ENCODE measurements around the gene FRMD4A. TPM values are rescaled to one million over a fixed set of nuclear protein-coding genes. Genes with fewer than 3 reads are reported as not detected.
"Not testable (repeated sequence)": the region's sequence is repeated elsewhere in the genome, so short reads cannot be mapped to it uniquely, and the experiment has no call there.

Gene FRMD4A
- total RNA-seq, 1 experiment from 2014 or later = 19.6 TPM

DNA sequence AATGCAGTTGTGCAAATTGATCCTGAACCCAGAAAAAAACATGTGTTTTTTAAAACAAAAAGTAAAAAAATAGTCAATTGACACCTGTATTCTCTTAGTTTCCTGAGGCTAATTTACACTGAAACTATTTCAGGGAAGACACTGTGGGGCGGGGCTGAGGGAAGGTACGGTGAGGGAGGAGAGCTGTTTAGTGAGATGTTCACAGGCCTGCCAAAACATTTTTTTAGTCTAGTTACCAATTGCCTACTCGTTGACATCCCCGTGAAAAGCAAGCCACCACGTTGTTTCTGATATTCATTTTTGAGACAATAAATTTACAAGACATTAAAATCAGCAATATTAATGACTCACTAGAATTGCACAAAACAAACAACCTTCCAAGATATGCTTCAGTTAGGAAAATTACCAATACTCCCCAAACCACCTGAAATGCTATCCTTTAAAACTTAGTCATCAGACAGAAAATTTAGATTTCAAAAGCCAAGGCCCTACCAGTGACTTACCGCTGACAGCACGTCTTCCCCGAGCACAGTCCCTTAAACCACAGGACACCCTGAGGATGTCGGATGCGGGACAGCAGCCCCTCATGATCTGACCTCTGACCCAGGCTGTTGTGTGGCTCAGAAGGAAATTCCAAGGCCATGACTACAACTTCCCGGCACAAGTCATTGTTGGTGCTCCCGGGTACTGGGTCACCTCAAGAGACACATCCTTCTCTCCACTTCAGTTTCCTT lies 464.8 kb downstream of the FRMD4A start:
- no peak overlapping the region for H3K9ac ChIP-seq (ENCODE audit: extremely low read depth, insufficient read length, low read length)
- H4K5ac ChIP-seq (ENCODE audit: insufficient read length, low read depth, low read length) = no peak overlapping the region
- H2AFZ ChIP-seq (ENCODE audit: low read length) = no peak overlapping the region
- peaks cover 28 to 29% of the 10 kb centered on the region in 2 experiments for H3K4me1 Mint-ChIP-seq
- H2BK120ac ChIP-seq (ENCODE audit: low read depth, low read length, poor library complexity, severe bottlenecking) = no peak overlapping the region
- H3K56ac ChIP-seq (ENCODE audit: insufficient read length, low read depth, low read length) = no peak overlapping the region
- H3K27me3 ChIP-seq (ENCODE audit: insufficient read depth, low read length) = no peaks in the 10 kb centered on the region
- no peak overlapping the region for H3K4me2 ChIP-seq (ENCODE audit: insufficient read depth, insufficient read length, low read length)
- peaks cover 3% of the 10 kb centered on the region; the same call in 1 of the 2 replicates for H3K79me2 ChIP-seq (ENCODE audit: insufficient read depth, low read length)
- no peak overlapping the region for H2AK5ac ChIP-seq (ENCODE audit: insufficient read length, low read length)
- H3K9me3 ChIP-seq (ENCODE audit: control insufficient read depth, low read depth, low read length) = no peaks in the 10 kb centered on the region
- H4K91ac ChIP-seq (ENCODE audit: insufficient read length, low read depth, low read length) = no peak overlapping the region
- no peak overlapping the region for H4K8ac ChIP-seq (replicated peaks; ENCODE audit: insufficient read length, low read depth, low read length)
- no CpG with 5 or more reads among the region's 12 CpGs for WGBS (ENCODE audit: extremely low coverage, insufficient read length, low lambda C conversion rate)
- H3K18ac ChIP-seq (ENCODE audit: insufficient read length, low read depth, low read length) = no peak overlapping the region
- H3T11ph ChIP-seq (ENCODE audit: low read length) = no peak overlapping the region
- no peak overlapping the region for H3K4ac ChIP-seq (ENCODE audit: low read depth, low read length)
- H3K9me3 Mint-ChIP-seq = no peaks in the 10 kb centered on the region; a peak in 1 of 5 replicates
- no peak overlapping the region for H2BK5ac ChIP-seq (ENCODE audit: insufficient read length, low read length)
- no peaks in the 10 kb centered on the region for H3K79me1 ChIP-seq (ENCODE audit: insufficient read depth, low read depth, low read length, poor library complexity, severe bottlenecking)
- no peak overlapping the region for H3K23ac ChIP-seq (ENCODE audit: insufficient read length, low read depth, low read length)
- H3K27ac ChIP-seq (ENCODE audit: insufficient read length, low read depth, low read length) = peak overlapping the region; percentile 24
- H2BK15ac ChIP-seq (ENCODE audit: low read depth, low read length) = no peak overlapping the region
- no peak overlapping the region for H2BK12ac ChIP-seq (ENCODE audit: insufficient read length, low read depth, low read length)
- peaks cover 0 to 6% (median 0%) of the 10 kb centered on the region in 3 experiments; a peak in 2 of 7 replicates for H3K36me3 Mint-ChIP-seq (ENCODE audit: insufficient read depth in 1 of 3, low read depth in 3 of 3)
- H3K27ac Mint-ChIP-seq = peak overlapping the region in 2 of 3 experiments; percentile 67 to 91; a peak in 5 of 7 replicates
- TF ChIP-seq, protein P1, sequence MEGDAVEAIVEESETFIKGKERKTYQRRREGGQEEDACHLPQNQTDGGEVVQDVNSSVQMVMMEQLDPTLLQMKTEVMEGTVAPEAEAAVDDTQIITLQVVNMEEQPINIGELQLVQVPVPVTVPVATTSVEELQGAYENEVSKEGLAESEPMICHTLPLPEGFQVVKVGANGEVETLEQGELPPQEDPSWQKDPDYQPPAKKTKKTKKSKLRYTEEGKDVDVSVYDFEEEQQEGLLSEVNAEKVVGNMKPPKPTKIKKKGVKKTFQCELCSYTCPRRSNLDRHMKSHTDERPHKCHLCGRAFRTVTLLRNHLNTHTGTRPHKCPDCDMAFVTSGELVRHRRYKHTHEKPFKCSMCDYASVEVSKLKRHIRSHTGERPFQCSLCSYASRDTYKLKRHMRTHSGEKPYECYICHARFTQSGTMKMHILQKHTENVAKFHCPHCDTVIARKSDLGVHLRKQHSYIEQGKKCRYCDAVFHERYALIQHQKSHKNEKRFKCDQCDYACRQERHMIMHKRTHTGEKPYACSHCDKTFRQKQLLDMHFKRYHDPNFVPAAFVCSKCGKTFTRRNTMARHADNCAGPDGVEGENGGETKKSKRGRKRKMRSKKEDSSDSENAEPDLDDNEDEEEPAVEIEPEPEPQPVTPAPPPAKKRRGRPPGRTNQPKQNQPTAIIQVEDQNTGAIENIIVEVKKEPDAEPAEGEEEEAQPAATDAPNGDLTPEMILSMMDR (conservative IDR thresholded peaks at IDR 0.05) = no peak
- no peaks in the 10 kb centered on the region for H3K27me3 Mint-ChIP-seq (ENCODE audit: low read depth)
- H3K4me3 Mint-ChIP-seq = no peak overlapping the region
- H3K4me1 ChIP-seq (ENCODE audit: insufficient read depth, low read length) = no peaks in the 10 kb centered on the region
- peak; percentile 69 for DNase-seq
- no peaks in the 10 kb centered on the region for H4K20me1 ChIP-seq (ENCODE audit: control insufficient read depth, insufficient read depth, insufficient read length)
- no peak overlapping the region for H2BK20ac ChIP-seq (ENCODE audit: low read depth, low read length, poor library complexity, severe bottlenecking)
- no peak overlapping the region for H3K14ac ChIP-seq (ENCODE audit: insufficient read depth, low read length)
- H3K23me2 ChIP-seq (ENCODE audit: insufficient read length, low read depth, low read length, poor library complexity, severe bottlenecking) = no peaks in the 10 kb centered on the region

DNA sequence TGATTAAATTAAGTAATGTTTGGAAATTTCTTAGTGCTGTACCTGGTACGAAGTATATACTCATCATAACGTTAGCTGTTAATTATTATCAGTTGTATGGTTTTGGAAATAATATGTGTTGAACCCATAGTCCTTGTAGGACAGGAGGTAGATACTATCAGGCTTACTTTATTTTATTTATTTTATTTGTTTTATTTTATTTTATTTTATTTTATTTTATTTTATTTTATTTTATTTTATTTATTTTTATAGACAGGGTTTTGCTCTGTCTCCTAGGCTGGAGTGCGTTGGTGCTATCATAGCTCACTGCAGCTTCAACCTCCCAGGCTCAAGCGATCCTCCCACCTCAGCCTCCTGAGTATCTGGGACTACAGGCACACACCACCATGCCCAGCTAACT lies 465.5 kb downstream of the FRMD4A start:
- H3K27me3 Mint-ChIP-seq (ENCODE audit: low read depth); H3K4me3 Mint-ChIP-seq; H2AK5ac ChIP-seq (ENCODE audit: insufficient read length, low read length); H3K27ac Mint-ChIP-seq; H4K5ac ChIP-seq (ENCODE audit: insufficient read length, low read depth, low read length); H3K27me3 ChIP-seq (ENCODE audit: insufficient read depth, low read length); H3K14ac ChIP-seq (ENCODE audit: insufficient read depth, low read length); H3K4ac ChIP-seq (ENCODE audit: low read depth, low read length); H4K20me1 ChIP-seq (ENCODE audit: control insufficient read depth, insufficient read depth, insufficient read length); DNase-seq; H2BK12ac ChIP-seq (ENCODE audit: insufficient read length, low read depth, low read length); H3K4me2 ChIP-seq (ENCODE audit: insufficient read depth, insufficient read length, low read length); H2BK15ac ChIP-seq (ENCODE audit: low read depth, low read length); H3K9me3 Mint-ChIP-seq; H3K23me2 ChIP-seq (ENCODE audit: insufficient read length, low read depth, low read length, poor library complexity, severe bottlenecking); H3T11ph ChIP-seq (ENCODE audit: low read length); H3K56ac ChIP-seq (ENCODE audit: insufficient read length, low read depth, low read length); H2BK20ac ChIP-seq (ENCODE audit: low read depth, low read length, poor library complexity, severe bottlenecking); H4K91ac ChIP-seq (ENCODE audit: insufficient read length, low read depth, low read length); H4K8ac ChIP-seq (replicated peaks; ENCODE audit: insufficient read length, low read depth, low read length); H3K27ac ChIP-seq (ENCODE audit: insufficient read length, low read depth, low read length); H3K4me1 ChIP-seq (ENCODE audit: insufficient read depth, low read length); H3K23ac ChIP-seq (ENCODE audit: insufficient read length, low read depth, low read length); H3K79me2 ChIP-seq (ENCODE audit: insufficient read depth, low read length); H2BK120ac ChIP-seq (ENCODE audit: low read depth, low read length, poor library complexity, severe bottlenecking); H3K9me3 ChIP-seq (ENCODE audit: control insufficient read depth, low read depth, low read length); H2AFZ ChIP-seq (ENCODE audit: low read length); H3K18ac ChIP-seq (ENCODE audit: insufficient read length, low read depth, low read length); H3K9ac ChIP-seq (ENCODE audit: extremely low read depth, insufficient read length, low read length); H3K36me3 Mint-ChIP-seq (ENCODE audit: insufficient read depth in 1 of 3, low read depth in 3 of 3); H3K79me1 ChIP-seq (ENCODE audit: insufficient read depth, low read depth, low read length, poor library complexity, severe bottlenecking); H2BK5ac ChIP-seq (ENCODE audit: insufficient read length, low read length): not testable (repeated sequence)
- WGBS (ENCODE audit: extremely low coverage, insufficient read length, low lambda C conversion rate) = no CpG with 5 or more reads among the region's 4 CpGs
- H3K4me1 Mint-ChIP-seq = peaks cover 26% of the 10 kb centered on the region in 2 experiments

Measured in H9 (cell line).